ENCODE data around the gene CENPQ. TPM values are rescaled to one million over a fixed set of nuclear protein-coding genes. Genes with fewer than 3 reads are reported as not detected.

CENPQ gene
- total RNA-seq, 1 donor from 2014 or later, result 48.8 TPM

GRCh38 chr6:49504666-49505065 lies 41.5 kb downstream of the CENPQ start:
- Mint-ChIP-seq H3K27ac (no peak overlapping the region), H3K36me3 (no peaks in the 10 kb centered on the region), H3K4me3 (no peak overlapping the region), H3K4me1 (no peaks in the 10 kb centered on the region), H3K9me3 (peaks cover 7% of the 10 kb centered on the region), H3K27me3 (ENCODE audit: insufficient read depth, low read depth) (no peaks in the 10 kb centered on the region)
- Histone ChIP-seq H3K79me2 (ENCODE audit: low read depth) (no peaks in the 10 kb centered on the region), H3K9me3 (ENCODE audit: low read depth) (no peaks in the 10 kb centered on the region), H3K9ac (no peak overlapping the region), H3K4me2 (no peak overlapping the region), H2AFZ (replicated peaks) (no peak overlapping the region), H3K27me3 (no peaks in the 10 kb centered on the region), H4K20me1 (ENCODE audit: low read depth) (no peaks in the 10 kb centered on the region), H3K4me3 (no peak overlapping the region), H3K4me1 (no peaks in the 10 kb centered on the region), H3K27ac (no peak overlapping the region), H3F3A (ENCODE audit: low read depth) (no peaks in the 10 kb centered on the region), H3K36me3 (no peaks in the 10 kb centered on the region)
- no peak for TF ChIP-seq EZH2phosphoT487 (IDR thresholded peaks at IDR 0.05)
- no peak for TF ChIP-seq CTCF (IDR thresholded peaks at IDR 0.05)
- no peak for TF ChIP-seq EZH2 (IDR thresholded peaks at IDR 0.05)
- DNase-seq (ENCODE audit: low spot score), result no peak

- no peaks in the 10 kb centered on the region for H3K4me1 ChIP-seq
- no peak overlapping the region for H3K9ac ChIP-seq
- TF ChIP-seq CTCF (IDR thresholded peaks at IDR 0.05) (no peak), EZH2phosphoT487 (IDR thresholded peaks at IDR 0.05) (no peak)
- no peaks in the 10 kb centered on the region for H3K9me3 ChIP-seq (ENCODE audit: low read depth)
- H3K36me3 ChIP-seq, result no peaks in the 10 kb centered on the region
- H3K4me3 ChIP-seq, result no peak overlapping the region
- H3K36me3 Mint-ChIP-seq, result no peaks in the 10 kb centered on the region
- no peaks in the 10 kb centered on the region for H4K20me1 ChIP-seq (ENCODE audit: low read depth)
- no peak for DNase-seq (ENCODE audit: low spot score)
- H3K27ac Mint-ChIP-seq, result no peak overlapping the region
- peaks cover 7% of the 10 kb centered on the region for H3K9me3 Mint-ChIP-seq
- no peak overlapping the region for H3K4me3 Mint-ChIP-seq
- no peak overlapping the region for H3K4me2 ChIP-seq
- no peaks in the 10 kb centered on the region for H3K27me3 Mint-ChIP-seq (ENCODE audit: insufficient read depth, low read depth)
- no peaks in the 10 kb centered on the region for H3F3A ChIP-seq (ENCODE audit: low read depth)
- H3K4me1 Mint-ChIP-seq, result no peaks in the 10 kb centered on the region
- H2AFZ ChIP-seq (replicated peaks), result no peak overlapping the region
- H3K79me2 ChIP-seq (ENCODE audit: low read depth), result no peaks in the 10 kb centered on the region
- H3K27ac ChIP-seq, result no peak overlapping the region
- H3K27me3 ChIP-seq, result no peaks in the 10 kb centered on the region
Measured at GRCh38 chr6:49506569-49507111, 43.5 kb downstream of the CENPQ start.

DNA sequence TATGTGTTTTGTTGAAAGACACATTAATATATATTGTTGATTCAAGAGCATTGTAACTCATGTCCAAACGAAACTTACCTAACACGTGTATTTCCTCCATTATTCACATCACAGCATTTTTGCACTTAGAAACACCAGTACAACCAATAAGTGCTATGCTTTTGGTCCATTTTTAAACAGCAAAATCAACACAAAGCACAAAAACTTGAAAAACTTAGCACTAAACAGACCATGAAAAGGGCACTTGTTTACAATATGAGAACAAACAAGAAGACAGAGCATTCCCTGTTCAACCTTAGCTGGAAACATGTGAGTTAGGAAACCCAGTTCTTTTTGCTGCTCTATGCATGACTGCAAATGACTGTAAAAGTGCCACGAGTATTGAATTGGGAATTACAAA lies 46.2 kb downstream of the CENPQ start:
- no peak for TF ChIP-seq EZH2 (IDR thresholded peaks at IDR 0.05)
- TF ChIP-seq CTCF (IDR thresholded peaks at IDR 0.05), result no peak
- no peak for TF ChIP-seq EZH2phosphoT487 (IDR thresholded peaks at IDR 0.05)
- H3K9me3 Mint-ChIP-seq, result peaks cover 7% of the 10 kb centered on the region
- DNase-seq (ENCODE audit: low spot score), result no peak

More for the DNA sequence above, 46.2 kb downstream of the CENPQ start:
- H3K4me1 Mint-ChIP-seq, result no peaks in the 10 kb centered on the region
- Histone ChIP-seq H3F3A (ENCODE audit: low read depth) (no peaks in the 10 kb centered on the region), H3K9me3 (ENCODE audit: low read depth) (no peaks in the 10 kb centered on the region), H4K20me1 (ENCODE audit: low read depth) (no peaks in the 10 kb centered on the region), H2AFZ (replicated peaks) (no peak overlapping the region), H3K4me3 (no peak overlapping the region), H3K27me3 (no peaks in the 10 kb centered on the region), H3K4me2 (no peak overlapping the region), H3K79me2 (ENCODE audit: low read depth) (no peaks in the 10 kb centered on the region), H3K9ac (no peak overlapping the region), H3K36me3 (no peaks in the 10 kb centered on the region), H3K4me1 (no peaks in the 10 kb centered on the region), H3K27ac (no peak overlapping the region)
- no peaks in the 10 kb centered on the region for H3K27me3 Mint-ChIP-seq (ENCODE audit: insufficient read depth, low read depth)
- no peak overlapping the region for H3K4me3 Mint-ChIP-seq
- H3K27ac Mint-ChIP-seq, result no peak overlapping the region
- H3K36me3 Mint-ChIP-seq, result no peaks in the 10 kb centered on the region
